Ramos (cell line): ENCODE measurements around the gene CTDSPL.

Experiments
- in situ Hi-C: fragments of 300-500 bp; cut with MboI; formaldehyde crosslinking; loops from one replicate; pipeline ENCODE4 v1.14.3; 2022; ENCODE audit warnings: low sequenced_read_pairs; ENCODE audit not compliant: unreplicated experiment

Gene CTDSPL

DNA sequence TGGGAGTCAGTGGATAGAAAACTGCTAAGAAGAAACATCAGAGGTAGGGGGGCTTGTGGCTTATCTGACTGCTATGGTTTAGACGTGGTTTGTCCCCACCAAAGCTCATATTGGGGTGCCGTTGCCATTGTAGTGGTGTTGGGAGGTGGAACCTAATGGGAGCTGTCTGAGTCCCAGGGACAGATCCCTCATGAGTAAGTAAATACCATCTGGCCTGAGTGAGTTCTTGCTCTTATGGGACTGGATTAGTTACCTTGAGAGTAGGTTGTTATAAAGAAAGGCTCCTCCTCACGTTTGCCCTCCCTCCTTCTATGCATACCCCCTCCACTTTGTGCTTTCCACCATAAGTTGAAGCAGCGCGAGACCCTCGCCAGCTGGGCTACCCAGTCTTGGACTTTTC, 75.5 kb downstream of the CTDSPL start:
- in situ Hi-C loops: no loop called here

DNA sequence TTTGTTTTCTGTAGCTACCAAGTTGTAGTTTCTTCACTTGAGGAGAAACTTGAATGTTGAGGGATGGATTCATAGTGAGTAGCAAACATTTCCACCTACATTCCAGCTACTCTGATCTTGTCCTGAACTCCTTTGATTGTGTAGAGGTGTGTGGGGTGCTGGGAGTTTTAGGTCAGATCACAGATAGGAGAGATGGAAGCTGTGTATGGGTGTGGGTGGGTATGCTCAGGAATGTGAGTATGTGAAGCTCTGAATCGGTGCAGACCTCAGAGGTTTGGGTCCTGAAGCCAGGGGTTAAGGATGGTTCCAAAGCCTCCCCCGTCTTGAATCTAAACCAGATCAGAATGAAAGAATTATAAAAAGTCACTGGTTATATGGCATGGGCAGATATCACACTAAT, 76.3 kb downstream of the CTDSPL start:
- in situ Hi-C loops: no loop called here

DNA sequence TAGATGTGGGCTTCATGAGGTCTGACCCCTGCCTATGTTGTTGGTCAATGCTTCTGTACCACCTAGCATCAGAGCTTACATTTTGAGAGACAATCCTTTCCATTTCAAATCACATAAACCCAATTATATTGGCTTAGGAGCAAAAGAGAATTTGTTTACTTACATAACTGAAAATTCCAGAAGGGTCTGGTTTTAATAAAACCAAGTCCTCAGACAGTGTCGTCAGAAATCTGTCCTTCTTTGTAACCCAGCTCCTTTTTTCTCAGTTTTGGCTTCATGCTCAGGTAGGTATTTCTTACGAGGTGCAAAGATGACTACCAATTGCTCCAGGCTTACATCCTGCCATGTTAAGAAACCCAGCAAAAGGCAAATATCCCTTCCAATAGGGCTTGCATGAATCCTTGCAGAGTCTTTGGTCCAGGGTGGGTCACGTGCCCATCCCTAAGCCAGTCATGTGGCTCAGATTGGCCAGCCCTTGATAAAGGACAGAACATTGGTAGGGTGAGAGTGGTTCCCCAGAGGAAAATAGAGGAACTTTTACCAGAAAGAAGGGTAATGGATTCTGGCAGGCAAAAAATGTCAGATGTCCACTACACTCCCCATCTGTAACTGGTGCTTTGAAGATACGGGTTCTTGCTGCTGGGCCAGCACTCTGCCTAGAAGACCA, 78.7 kb downstream of the CTDSPL start:
- in situ Hi-C loops: no loop called here

DNA sequence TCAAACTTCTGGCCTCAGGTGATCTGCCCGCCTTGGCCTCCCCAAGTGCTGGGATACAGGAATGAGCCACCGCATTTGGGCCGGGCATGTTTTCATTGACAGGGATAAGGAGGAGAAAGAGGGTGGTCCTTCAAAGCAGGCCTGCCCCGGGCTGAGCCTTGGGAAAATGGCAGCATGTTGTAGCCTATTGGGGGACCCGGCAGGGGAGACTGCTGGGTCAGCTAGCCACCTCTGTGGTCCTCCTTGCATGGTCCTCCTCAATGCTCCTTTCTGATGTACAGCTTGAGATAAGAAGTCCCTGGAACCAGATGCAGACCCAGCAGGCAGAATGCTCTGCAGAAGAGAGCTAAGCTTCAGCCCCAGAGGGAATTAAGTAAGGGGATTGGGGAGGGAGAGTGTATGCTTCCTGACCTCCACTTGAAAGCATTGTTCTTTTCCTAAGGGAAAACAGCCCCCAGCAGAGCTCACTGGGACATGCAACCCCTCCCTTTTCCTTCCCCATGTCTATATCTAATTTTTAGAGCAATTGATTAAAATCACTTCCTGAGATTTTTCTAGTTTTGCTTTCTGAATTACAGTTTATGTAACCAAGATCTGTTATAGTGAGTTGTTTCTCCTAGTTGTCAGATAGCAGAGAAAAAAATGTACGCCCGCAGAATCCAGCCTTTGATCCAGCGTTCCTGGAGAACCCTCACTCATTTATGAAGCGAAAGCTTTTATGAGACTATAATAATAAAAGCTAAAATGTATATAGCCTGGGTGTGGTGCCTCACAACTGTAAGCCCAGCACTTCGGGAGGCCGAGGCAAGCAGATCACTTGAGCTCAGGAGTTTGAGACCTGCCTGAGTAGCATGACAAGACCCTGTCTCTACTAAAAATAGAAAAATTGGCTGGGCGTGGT, 80.2 kb downstream of the CTDSPL start:
- in situ Hi-C loops: no loop called here

DNA sequence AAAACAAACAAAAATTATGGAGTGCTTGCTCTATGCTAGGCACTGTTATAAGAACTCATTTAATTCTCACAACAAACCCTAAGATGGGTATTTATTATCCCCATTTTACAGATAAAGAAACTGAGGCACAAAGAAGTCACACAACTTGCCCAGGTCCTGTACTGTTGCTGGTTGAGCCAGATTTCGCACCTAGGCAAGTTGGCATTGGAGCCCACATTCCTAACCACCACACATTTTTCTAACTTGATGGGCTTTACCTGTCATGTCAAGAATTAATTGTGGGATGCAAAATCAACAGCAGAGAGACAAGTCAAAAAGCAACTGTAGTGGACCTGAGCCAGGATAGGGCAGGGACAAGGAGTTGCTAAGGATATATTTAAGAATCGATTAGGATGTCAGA, 81.0 kb downstream of the CTDSPL start:
- in situ Hi-C loops: no loop called here

DNA sequence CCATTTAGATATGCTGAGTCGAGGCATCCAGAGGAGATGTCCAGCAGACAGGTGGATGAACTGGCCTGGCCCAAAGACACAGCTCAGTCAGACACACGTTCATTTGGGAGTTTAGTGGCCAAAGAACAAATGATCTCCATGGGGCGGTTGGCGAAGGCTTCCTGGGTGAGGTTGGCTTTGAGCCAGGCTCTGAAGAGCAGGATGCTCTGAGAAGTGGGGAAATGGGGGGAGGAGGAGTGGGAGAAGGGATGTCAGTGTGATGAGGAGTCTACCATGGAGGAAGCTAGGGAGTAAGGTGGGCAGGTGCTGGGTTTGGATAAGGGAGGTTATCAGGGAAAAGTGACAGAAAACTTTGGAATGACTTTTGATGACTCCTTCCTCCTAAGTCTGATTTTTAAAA, 81.4 kb downstream of the CTDSPL start:
- in situ Hi-C loops: no loop called here

DNA sequence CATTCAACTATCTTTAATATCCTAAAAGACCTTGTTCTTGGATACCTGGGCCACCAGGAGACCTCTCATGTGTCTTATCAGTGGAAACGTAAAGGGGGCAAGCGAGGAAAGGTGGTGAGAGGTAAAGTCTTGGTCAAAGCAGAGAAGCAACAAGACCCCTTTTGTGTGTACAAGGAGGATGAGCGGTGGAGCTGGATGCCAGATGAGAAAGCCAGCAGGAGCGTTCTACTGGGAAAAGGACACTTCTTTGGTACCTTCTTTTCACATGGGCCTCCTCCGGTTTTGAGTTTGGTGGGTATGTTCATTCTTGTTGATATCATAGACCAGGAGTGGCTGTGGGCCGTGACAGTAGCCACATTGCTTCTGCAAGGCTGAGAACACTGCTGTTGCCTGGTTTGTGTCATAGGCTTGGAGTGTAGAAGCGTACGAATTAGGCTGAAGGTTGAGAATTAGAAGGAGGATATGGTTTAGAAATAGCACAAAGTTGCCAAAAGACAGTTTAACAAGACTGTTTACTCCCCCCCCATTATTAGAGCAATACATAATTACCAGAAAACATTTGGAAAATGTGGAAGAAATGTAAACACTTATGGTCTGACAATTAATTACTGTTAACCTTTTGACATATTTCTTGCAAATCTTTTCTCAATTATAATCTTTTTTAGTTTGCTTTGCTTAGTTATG, 82.1 kb downstream of the CTDSPL start:
- in situ Hi-C loops: no loop called here

DNA sequence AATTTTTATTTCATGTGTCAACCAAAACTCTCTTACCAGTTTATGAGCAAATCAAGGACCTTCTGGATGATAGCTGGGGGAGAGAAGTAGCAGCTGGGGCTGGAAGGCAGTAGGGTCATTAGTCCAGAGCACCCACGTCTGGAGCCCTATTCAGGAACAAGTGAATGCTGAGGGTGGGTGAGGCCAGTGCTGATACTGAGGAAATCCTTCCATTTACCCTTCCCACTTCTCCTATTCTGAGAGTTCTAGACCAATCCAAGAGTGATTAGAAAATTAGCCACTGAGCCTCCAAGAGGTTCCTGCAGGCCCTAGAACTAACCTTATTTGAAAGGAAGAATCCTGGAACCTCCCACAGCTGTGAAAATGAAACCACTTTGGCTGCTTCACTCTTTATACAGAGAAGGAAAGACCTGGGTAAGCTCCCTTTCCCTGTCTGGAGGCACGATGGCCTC, 82.7 kb downstream of the CTDSPL start:
- in situ Hi-C loops: no loop called here

DNA sequence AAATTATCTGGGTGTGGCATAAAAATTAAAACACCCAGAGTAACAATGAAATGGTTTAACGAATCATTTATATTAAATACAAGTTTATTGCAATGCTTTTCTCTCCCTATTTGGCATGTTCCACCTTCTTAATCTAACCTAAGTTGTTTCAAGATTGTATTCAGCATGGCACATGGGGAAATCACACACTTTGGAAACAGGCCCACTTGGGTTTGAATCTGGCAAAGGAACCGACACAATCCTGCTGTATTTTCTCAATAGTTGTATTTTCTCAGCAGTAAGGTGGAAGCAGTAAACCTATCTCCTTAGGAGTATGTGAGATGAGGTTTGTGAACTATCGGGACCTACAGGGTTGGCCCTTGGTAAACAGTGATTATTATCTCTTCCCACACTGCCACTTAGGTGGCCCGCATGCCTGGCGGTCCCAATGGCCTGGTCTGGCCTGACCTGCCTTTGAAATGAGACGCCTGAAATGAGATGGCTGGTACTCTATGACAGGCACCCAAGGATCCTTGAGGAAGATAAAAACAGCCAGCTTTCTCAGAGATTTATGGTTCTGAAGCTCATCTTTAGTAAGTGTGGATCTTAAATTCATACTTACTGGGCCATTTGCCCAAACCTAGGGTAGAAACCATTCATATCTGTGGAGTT, 83.6 kb downstream of the CTDSPL start:
- in situ Hi-C loops: no loop called here

DNA sequence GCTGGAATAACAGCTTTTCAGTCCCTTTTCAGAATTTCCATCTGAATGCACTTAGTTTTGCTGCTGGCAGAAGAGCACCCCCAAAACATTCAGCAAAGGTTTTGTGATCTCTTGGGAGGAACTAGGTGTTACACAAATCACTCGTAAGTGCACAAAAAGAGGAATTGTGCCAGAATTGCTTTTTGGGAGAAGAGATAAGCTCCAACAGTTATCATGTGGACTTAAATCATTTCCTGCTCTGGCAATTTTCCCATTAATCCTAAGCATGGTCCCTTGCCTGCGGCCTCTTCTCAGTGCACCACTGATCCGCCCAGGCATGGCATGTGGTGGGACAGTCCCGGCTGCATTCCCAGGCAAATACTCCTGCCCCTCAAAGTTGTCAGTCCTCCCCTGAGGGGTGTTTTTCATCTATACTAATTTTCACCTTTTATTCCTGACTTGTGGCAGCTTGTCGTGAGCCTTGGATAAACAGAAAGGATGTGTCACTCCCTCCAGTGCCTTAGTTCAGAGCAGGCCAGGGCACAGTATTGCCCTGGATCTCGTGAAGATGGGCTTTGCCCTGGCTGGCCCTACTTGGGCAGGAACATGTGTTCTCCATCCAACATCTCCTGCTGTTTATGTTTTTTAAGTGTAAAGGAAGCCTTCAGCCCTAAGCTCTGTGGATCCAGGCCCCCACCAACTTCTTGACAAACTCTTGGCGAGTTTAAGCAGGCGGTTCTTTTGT, 84.3 kb downstream of the CTDSPL start:
- in situ Hi-C loops: no loop called here

DNA sequence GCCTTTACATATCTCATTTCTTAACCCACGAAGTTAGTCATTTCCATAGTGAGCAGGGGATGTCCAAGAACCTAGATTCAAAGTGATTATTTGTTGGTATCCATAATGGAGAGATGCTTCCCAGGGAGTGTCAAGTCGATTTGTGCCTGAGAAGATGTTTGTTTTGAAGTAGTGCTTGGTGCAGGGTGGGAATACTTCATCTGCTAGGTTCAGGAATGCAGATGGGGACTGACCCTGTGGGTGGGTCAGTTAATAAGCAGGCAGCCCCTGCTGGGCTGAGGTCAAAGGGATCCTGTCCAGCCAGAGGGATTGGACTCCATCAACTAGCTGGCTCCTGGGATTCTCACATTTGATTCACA, 84.8 kb downstream of the CTDSPL start:
- in situ Hi-C loops: no loop called here

DNA sequence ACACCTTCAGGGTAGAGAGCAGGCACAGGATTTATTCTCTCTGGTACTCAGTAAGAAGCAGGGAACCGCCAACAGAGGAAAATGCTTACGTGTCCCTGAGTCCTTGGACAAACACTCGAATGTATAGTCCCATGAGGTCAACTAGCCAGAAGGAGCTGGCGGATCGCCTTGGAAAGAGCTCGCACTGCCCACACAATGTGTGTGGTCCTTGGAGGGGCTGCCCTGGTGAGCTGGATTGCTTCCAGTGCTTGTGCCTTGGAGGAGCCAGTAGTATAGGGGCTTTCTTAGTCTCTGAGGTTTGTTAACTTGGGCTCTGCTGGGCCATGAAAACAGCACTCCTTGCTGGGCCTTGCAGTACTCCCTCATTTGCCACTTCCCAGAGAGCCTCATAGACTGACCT, 88.2 kb downstream of the CTDSPL start:
- in situ Hi-C loops: no loop called here

DNA sequence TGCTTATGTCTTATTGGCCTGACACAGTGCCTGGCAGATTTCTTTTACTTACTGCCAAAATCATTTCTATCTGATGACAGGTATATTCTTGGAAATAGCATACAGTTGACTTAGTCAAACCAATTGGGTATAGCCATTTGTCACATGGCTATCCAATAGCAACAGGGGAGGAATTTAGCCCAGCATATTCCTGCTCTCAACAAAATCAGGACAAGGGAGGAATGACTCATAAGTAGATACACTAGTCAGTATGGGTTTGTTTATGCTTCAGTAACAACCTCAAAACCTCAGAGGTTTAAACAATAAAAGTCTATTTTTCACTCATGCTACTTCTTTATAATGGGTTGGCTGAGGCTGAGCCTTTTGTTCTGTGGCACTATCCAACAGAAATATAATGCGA, 90.9 kb downstream of the CTDSPL start:
- in situ Hi-C loops: no loop called here

DNA sequence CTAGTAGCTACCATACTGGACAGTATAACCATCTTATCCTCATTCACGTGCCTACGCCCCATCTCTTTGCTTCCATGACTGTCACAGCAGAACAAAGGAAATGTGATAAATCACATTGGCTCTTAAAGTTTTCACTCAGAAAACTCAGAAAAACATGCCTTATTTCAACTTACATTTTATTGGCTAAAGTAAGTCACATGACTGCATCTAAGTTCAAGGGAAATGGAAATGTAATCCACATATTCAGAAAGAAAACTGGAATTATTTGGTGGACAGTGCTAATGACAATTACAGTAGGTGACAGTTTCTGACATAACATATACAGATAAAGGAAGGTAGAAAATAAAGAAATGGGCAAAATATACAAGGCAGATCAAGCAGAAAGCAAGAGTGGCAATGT, 91.5 kb downstream of the CTDSPL start:
- in situ Hi-C loops: no loop called here

DNA sequence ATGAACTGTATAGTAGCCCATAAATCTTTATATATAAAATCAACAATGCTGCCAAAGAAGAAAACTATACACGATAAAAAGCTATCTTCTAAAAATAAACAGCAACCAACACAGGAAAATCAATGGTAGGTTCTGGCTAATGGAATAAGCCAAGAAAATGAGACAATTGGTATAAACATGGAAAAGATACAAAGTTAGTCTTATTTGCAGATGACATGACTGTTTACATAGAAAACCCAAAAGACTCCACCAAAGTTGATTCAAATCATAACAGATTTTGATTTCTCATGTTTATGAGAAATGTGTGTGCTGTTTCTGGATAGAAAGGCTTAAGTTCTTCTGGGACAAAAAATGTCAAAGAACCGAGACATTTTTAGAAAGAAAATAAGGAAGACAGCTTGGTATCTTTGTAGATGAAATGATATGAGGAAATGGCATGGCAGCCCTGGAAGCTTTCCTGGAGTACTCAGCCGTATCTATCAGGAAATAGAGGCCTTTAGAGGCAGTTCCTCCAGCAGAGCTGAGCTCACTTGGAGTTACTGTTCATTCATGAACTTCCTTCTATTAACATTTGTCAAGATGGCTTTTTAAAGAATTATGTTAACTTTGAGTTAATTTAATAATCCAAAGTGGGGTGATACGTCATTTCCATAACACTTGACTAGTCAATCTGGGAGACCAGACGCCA, 92.2 kb downstream of the CTDSPL start:
- in situ Hi-C loops: no loop called here

DNA sequence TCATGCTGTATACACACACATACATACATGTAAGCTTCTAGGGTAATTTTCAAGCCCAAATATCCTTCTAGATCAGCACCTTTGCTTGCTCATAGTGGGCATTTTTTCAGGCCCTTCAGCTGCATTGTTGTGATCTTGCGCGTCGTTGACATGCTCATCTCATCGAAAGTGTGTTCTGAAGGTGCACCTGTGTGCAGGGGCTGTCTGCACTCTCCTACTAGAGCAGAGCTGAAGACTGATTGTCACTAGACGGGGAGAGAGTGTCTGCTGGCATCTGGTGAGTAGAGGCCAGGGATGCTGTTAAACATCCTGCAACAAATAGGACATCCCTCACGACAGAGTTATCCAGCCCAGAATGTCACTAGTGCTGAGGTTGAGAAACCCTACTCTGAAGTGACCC, 93.2 kb downstream of the CTDSPL start:
- in situ Hi-C loops: no loop called here

DNA sequence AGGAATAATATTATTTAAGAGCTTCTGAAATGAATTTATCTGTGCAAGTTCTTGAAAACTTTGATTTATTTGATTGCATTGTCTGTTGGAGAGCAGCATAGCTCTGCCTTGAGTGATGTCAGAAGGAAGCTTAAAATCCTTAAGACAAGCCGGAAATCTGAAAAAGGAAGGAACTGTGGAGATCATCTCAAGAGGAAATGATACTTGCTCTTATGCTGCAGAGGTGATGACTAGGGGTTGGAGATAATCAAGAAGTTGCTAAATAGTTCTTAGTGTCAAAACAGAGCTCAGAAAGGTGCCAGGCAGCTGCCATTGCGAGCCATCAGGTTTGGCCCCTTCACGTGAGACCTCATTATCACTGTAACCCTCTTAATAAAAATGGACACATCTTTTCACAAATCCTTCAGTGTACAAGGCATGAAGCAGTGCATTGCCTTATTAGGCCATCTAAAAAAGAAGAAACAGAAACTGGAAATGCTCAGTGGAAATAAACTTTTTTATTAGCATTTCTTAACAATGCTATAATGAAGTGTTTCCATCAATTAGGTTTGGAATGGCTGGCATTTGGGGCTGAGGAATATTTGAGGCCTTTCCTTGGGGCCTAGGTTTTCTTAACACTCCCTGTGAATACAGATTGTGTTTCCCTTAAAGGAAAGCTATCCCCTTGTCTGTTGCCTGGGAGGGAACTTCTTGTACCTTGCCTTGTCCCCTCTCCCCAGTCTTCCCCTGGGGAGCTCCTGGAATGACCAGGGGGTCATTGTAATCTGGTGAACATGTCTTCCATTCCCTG, 94.4 kb downstream of the CTDSPL start:
- in situ Hi-C loops: no loop called here

DNA sequence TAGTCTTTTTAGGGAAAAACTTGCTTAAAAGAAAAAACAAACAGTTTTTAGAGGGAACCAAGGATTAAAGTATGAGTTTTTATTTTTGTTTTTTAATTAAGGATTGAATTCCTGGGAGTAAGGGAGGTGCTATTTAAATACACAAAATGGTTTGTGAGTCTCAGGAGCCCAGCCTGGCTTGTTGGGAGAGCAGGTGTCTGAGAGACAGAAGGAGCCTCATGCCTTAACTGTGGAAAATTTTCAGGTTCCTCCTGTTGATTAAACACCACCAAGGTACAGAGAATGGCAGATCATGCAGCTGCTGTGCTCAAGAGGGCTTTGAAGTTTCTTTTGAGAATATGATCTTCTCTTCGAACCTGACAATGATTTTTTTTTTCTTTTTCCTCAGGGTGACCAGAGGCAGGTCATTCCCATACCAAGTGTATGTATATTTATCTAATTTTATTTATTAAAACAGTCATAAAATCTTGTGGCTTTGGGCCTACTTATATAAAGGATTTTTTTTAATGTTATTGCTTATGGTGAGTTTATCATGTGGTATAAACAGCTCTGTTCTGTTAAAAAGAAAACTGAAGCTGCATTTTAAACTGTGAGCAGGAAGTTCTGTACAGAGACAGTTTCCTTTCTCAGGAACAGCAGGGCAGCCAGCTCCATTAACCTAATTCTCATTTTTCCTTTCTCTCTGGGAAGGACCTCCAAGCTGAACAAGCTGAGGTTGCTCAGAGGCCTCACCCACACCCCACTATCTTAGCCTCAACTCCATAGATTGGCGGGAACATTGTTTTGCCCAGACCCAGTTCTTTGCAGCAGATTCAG, 95.3 kb downstream of the CTDSPL start:
- in situ Hi-C loops: no loop called here
